Thoracic aorta (tissue), 2 donors: Measurements from ENCODE around the gene MAPK8. TPM values are rescaled to one million over a fixed set of nuclear protein-coding genes. Genes with fewer than 3 reads are reported as not detected.

Experiments used
- ATAC-seq: fragments of 150-250 bp; one replicate; pipeline ENCODE4 v1.8.0; 2017; ENCODE audit warnings: low read depth; ENCODE audit not compliant: insufficient number of reproducible peaks, low FRiP score
- DNase-seq: peaks from one replicate; pipeline ENCODE4 v3.0.0-alpha.2; 2020; ENCODE audit warnings: low spot score
- H3K27ac ChIP-seq, 2 donors: fragments of 200-600 bp; sonication (generic); 1 replicate in 1 of 2; 2 replicates in 1 of 2; pipeline ENCODE4 v1.5.1; 2016; ENCODE audit warnings: mild to moderate bottlenecking in 2 of 2, moderate library complexity in 2 of 2
- H3K27me3 ChIP-seq: fragments of 200-600 bp; sonication (generic); replicated peaks from 2 replicates; pipeline ENCODE4 v1.6.0; 2016; ENCODE audit warnings: mild to moderate bottlenecking; ENCODE audit not compliant: insufficient read depth
- H3K36me3 ChIP-seq: fragments of 200-600 bp; sonication (generic); one replicate; pipeline ENCODE4 v1.5.1; 2016
- H3K4me1 ChIP-seq, 2 donors: fragments of 200-600 bp; sonication (generic); 1 replicate in 1 of 2; 2 replicates in 1 of 2; pipeline versions ENCODE4 v1.5.1 to v1.6.0; 2016; ENCODE audit warnings: low read depth in 2 of 2, mild to moderate bottlenecking in 1 of 2; ENCODE audit not compliant: control insufficient read depth in 1 of 2
- H3K4me3 ChIP-seq: fragments of 200-600 bp; sonication (generic); 2 replicates; pipeline ENCODE4 v1.5.1; 2016; ENCODE audit warnings: mild to moderate bottlenecking
- H3K9me3 ChIP-seq: fragments of 200-600 bp; sonication (generic); 2 replicates; pipeline ENCODE4 v1.5.1; 2016
- CTCF ChIP-seq: fragments of 200-600 bp; sonication (generic); IDR thresholded peaks from one replicate; pipeline ENCODE4 v1.5.1; 2019; ENCODE audit warnings: antibody characterized with exemption
- total RNA-seq, 2 donors: library from RNA; depleted of rRNA; stranded (reverse); fragments of >200 nt; gene quantifications; one replicate each; pipeline versions ENCODE4 v1.1.0 to v1.2.3, GENCODE V29; 2016

Gene MAPK8
- total RNA-seq, 2 donors from 2014 or later = 19.5 to 57.4 TPM

- no peak for ATAC-seq
- no peak for TF ChIP-seq CTCF
- no peaks in the 10 kb centered on the region for H3K36me3 ChIP-seq
- no peak overlapping the region for H3K27ac ChIP-seq
- H3K4me3 ChIP-seq = no peak overlapping the region
- no peaks in the 10 kb centered on the region for H3K9me3 ChIP-seq
- peaks cover 0 to 11% of the 10 kb centered on the region in 2 donors for H3K4me1 ChIP-seq
- no peak for DNase-seq
- no peaks in the 10 kb centered on the region for H3K27me3 ChIP-seq
Measured at GRCh38 chr10:48450741-48451466, 144.4 kb downstream of the MAPK8 start.

GRCh38 chr10:48451969-48452878 lies 145.7 kb downstream of the MAPK8 start:
- TF ChIP-seq CTCF = no peak
- no peaks in the 10 kb centered on the region for H3K27me3 ChIP-seq
- H3K9me3 ChIP-seq = no peaks in the 10 kb centered on the region
- H3K4me3 ChIP-seq = no peak overlapping the region
- H3K36me3 ChIP-seq = no peaks in the 10 kb centered on the region
- H3K27ac ChIP-seq = no peak overlapping the region
- DNase-seq (no peak), ATAC-seq (no peak)
- H3K4me1 ChIP-seq = peaks cover 0 to 11% of the 10 kb centered on the region in 2 donors

- Histone ChIP-seq H3K27ac (no peak overlapping the region), H3K9me3 (no peaks in the 10 kb centered on the region), H3K27me3 (no peaks in the 10 kb centered on the region), H3K36me3 (no peaks in the 10 kb centered on the region), H3K4me1 (peaks cover 0 to 11% of the 10 kb centered on the region in 2 donors), H3K4me3 (no peak overlapping the region)
- DNase-seq = no peak
- TF ChIP-seq CTCF = no peak
- ATAC-seq = no peak
Measured at GRCh38 chr10:48452879-48453412, 146.5 kb downstream of the MAPK8 start.

- Histone ChIP-seq H3K4me3 (no peak overlapping the region), H3K4me1 (peaks cover 0 to 11% of the 10 kb centered on the region in 2 donors), H3K27me3 (no peaks in the 10 kb centered on the region), H3K9me3 (no peaks in the 10 kb centered on the region), H3K36me3 (no peaks in the 10 kb centered on the region), H3K27ac (no peak overlapping the region)
- ATAC-seq = no peak
- no peak for DNase-seq
- TF ChIP-seq CTCF = no peak
Measured at GRCh38 chr10:48453451-48454301, 147.2 kb downstream of the MAPK8 start.
